Stimulated activated naive CD8-positive, alpha-beta T cell treated with anti-CD3 and anti-CD28 coated beads, Interleukin-15, Interleukin-2, amounts not matched to agents 100 U/mL and 50 U/mL, for 24 hours (primary cell): ENCODE results near the gene MAGEB2.
"Not testable (repeated sequence)": the region's sequence is repeated elsewhere in the genome, so short reads cannot be mapped to it uniquely, and the experiment has no call there.

Experiments used
- ATAC-seq: fragments of 150-1000 bp; cut with Tn5 transposase; one replicate; pipeline ENCODE4 v1.10.0; 2021
- DNase-seq: peaks from one replicate; pipeline ENCODE4 v3.0.0; 2021

The MAGEB2 gene, protein sequence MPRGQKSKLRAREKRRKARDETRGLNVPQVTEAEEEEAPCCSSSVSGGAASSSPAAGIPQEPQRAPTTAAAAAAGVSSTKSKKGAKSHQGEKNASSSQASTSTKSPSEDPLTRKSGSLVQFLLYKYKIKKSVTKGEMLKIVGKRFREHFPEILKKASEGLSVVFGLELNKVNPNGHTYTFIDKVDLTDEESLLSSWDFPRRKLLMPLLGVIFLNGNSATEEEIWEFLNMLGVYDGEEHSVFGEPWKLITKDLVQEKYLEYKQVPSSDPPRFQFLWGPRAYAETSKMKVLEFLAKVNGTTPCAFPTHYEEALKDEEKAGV

DNA sequence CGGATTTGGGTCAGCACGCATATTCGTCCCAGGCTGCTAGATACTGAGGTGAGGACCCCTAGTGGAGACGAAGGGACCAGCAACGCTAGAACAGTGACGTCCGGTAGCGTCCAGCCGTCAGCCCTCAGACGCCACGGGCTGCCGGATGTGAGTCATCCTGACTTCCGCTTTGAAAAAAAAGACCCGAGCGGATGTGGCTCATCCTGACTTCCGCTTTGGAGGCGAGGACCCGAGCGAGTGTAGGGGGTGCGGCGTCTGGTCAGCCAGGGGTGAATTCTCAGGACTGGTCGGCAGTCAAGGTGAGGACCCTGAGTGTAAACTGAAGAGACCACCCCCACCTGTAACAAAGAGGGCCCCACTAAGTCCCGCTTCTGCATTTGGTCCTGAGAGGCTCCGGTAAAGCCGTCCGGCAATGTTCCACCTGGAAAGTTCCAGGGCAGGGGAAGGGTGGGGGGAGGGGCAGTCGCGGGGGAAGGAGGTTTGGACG is at the start of gene MAGEB2:
TSS of gene MAGEB2 (plus strand) at position 207 of the 487 bp plus-strand sequence. CDS start 3,018 bp downstream, outside the sequence.
- no peak for ATAC-seq

DNA sequence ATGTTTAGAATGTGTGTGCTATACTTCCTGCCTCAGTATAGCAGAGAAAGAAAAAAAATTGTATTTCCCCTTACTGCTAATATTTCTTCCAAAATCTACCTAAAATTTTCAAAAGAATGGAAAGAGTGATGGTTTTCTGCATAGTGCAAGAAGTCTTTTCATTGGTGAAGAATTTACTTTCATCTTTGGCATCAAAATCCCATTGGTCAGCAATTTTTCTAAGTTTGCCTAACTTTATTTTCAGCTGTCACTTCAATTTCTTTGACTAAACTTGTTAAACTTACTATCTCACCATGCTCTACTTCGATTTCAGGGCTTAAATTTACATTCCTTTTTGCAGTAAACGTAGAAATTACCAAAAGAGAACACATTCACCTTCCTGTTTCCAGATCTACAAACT is 44.5 kb upstream of the MAGEB2 start:
- DNase-seq = no peak
- ATAC-seq = no peak

More for the DNA sequence above, at the start of gene MAGEB2:
- no peak for DNase-seq

DNA sequence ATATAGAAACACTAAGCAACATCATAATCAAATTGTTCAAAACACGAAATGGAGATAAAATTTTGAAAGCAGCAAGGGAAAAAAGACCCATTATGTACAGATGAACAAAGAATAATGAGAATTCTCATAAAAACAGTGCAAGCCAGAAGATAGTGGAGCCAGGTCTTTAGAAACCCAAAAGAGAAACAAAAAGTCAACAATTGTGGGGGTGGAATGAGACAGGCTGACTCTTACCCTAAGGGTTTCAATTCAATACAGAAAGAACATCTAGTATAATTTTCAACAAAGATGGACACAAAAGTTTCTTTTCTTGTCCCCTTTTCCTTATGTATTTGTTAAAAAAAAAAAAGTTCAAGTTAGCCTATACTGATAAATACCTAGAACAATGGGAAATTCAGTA is 34.0 kb upstream of the MAGEB2 start:
- ATAC-seq (no peak), DNase-seq (no peak)

DNA sequence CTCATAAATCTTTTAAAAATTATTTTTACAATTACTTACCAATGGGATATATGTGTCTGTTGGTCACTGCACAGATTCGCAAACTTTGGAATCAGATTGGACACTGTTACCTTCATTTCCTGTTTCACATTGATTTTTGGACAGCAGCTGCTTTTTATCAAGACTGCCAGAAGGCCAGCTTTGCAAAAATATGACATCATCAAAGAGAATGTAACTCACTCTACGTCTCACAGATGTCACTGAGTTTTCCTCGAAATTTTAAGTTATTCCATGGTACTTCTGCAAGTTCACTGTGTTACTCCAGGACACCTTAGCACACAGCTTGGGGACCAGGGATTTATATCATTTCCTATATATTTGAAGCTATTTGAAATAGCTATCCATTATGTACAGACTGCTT is 31.8 kb upstream of the MAGEB2 start:
- ATAC-seq (no peak), DNase-seq (no peak)

DNA sequence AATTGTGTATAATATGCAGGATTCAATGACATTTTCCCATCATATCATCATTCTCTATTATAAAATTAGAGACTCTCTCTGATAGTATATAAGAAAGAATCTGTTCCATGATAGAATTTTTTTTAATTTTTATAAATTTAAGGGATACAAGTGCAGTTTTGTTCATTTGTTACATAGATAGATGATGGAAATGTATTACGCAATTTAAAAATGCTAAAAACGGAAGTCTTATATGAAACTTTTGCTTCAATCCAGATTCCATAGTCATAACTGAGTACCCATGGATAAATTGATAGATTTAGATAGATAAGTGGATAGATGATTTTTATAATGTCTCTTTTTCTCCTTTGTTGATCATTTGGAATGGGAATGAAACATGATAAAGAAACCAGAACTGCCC is 24.9 kb upstream of the MAGEB2 start:
- DNase-seq = no peak
- no peak for ATAC-seq

DNA sequence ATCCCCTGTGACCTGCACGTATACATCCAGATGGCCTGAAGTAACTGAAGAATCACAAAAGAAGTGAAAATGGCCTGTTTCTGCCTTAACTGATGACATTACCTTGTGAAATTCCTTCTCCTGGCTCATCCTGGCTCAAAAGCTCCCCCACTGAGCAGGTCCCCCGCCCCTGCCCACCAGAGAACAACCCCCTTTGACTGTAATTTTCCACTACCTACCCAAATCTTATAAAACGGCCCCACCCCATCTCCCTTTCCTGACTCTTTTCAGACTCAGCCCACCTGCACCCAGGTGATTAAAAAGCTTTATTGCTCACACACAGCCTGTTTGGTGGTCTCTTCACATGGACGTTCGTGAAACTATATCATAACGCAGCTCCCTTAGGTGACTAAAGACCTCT is 21.5 kb upstream of the MAGEB2 start:
- ATAC-seq = not testable (repeated sequence)

DNA sequence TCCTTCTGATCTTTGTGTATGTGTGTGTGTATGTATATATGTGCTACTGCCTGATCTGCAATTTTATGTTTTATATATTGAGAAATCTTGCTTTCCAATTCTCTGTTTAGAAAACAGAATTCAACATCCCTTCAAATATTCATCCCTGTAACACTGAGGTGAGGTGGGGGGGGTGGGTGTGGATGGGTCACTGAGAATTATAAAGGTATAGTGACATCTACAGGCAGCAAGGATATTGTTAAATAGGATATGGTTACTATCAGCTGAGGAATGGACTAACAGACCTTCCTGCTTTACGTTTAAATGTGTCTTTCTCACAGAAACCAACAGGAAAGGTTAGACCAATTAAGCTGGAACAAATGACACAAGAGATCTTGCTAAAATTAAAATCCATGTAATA is 19.0 kb upstream of the MAGEB2 start:
- ATAC-seq = no peak
- no peak for DNase-seq

More for the DNA sequence above, 21.5 kb upstream of the MAGEB2 start:
- DNase-seq = not testable (repeated sequence)

DNA sequence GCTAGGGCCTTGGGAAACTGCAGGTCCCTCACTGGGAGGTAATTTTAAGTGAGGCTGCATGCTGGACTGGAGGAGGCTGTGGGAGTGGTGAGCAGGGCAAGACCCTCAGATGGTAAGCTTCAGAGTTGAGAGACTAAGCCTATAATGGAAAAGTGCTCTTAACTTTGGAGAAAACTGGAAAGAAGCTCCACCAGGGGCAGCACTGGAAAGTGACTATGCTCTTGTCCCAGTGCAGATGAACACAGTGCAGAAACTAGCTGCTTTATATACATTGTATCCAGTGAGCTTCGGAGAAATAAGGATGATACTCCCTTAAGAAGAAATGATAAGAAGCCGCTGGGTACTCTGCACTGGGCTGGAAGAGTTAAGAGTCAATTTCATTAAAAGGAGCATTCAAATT is 3.2 kb upstream of the MAGEB2 start:
- ATAC-seq = no peak
- no peak for DNase-seq

DNA sequence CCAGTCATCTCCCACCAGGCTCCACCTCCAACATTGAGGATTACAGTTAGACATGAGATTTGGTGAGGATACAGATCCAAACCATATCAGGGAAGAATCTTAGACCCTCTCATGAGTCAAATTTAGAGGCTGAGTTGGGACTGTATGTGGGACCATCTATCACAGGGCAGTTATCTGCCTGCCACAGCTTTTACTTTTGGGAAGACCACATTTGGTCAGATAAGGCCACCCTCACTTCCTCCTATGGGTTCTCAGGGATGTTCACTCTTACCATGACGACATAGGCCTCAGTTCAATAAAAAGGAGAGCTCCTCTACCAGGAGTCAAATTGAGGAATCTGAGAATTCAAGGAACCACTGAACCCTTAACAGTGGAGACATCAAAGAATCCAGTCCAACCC is 2.1 kb downstream of the MAGEB2 start:
- no peak for DNase-seq
- ATAC-seq = no peak

DNA sequence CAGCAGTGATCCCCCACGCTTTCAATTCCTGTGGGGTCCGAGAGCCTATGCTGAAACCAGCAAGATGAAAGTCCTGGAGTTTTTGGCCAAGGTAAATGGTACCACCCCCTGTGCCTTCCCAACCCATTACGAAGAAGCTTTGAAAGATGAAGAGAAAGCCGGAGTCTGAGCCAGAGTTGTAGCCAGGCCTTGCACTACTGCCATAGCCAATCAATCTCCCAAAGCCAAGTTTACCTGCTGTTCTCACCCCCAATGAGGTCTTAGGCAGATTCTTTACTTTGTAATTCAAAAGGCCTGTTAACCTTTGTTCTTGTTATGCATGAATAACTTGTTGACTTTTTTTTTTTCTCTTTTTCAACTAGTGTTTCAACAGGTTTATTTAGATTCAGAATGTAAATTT is 4.0 kb downstream of the MAGEB2 start:
- ATAC-seq (no peak), DNase-seq (no peak)

DNA sequence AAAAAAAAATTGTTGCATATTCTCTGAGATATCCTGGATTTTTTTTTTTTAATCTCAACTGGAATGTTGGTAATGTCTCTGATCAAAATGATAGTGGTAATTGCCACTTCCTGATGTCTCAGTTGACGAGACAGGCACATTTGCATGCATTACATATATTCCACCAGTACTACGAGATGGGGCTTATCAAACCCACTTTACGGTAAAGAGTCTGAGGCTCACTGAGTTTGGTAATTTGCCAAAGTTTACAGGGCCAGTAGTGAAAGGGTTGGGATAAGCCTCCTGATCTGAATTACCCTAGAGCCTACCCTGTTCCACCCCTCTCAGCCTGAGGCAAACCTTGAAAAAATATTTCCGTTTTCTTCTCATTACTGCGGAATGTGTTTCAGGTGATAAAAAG is 5.3 kb downstream of the MAGEB2 start:
- no peak for DNase-seq
- no peak for ATAC-seq

DNA sequence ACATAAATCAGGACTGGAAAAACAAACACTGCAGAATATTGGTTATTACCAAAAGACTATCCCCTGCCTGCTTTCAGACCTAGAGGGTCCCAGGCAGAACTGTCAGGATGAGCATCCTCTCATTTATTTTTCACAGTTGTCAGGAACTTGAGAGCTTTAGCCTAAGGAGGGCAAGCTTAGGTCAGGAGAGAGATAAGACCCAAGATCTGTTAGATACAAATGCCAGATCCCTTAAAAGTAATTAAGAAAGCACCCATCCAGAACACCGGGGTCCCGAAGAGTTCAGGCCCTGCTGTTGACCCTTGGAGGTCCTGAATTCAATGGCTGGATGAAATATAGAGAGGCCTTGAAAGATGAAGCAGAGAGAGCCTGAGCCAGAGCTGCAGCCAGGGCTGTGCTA is 9.2 kb downstream of the MAGEB2 start:
- no peak for ATAC-seq

DNA sequence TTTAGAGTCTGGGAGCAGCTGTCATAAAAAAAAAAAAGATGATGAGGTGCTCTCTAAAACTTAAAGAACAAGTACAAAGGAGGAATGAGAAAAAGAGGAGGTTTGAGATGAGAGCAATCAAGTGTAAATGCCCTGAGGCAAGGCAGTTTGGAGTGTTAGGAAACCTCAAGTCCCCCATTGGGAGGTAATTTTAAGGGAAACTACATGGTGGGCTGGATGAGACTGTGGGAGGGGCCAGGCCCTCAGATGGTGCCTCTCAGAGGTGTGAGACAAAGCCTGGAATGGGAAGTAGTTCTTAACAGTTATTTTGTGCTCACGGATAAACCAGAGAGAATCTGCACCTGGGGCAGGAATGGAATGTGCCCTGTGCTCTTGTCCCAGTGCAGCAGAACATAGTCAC is 13.2 kb downstream of the MAGEB2 start:
- DNase-seq = no peak
- ATAC-seq = no peak

More for the DNA sequence above, 9.2 kb downstream of the MAGEB2 start:
- no peak for DNase-seq

DNA sequence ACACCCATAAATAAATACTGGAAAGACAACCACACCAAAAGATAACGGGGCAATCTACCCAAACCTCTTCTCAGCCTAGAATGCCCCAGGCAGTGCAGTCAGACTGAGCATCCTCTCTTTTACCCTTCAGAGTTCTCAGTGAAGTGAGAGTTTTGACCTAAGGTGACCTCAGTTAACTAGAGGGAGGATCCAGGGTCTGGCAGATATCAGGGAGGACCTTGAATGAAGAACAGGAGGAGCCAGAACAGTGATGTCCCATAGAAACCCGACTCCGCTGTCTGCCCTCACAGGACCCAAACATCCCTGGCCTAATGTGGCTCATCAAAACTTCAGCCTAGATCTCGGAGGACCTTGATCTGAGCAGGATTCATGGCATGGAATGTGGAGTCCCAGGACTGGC is 15.0 kb downstream of the MAGEB2 start, which contains the start of gene MAGEB3:
TSS of gene MAGEB3 (plus strand) at position 263 of the 400 bp plus-strand sequence. CDS start 5,268 bp downstream, outside the sequence.
- no peak for DNase-seq
- no peak for ATAC-seq

DNA sequence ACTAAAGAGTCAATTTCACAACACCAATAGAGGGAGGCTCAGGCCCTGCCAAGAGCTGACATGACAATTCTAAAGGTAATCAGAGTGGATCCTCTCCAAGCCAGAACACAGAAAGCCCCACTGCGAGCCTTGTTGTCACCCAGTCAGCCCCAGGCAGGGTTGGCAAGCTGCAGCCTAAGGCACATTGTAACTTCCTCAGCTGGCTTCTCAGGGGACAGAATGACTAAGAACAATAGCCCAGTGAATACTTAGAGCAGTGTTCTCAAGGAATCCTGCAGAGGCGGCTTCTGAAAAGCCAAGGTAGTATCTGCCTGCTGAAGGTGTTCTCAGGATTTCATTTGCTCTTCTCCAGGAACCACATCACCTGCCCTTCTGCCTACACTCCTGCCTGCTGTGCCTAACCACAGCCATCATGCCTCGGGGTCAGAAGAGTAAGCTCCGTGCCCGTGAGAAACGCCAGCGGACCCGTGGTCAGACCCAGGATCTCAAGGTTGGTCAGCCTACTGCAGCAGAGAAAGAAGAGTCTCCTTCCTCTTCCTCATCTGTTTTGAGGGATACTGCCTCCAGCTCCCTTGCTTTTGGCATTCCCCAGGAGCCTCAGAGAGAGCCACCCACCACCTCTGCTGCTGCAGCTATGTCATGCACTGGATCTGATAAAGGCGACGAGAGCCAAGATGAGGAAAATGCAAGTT is 26.5 kb downstream of the MAGEB2 start, which contains the start of gene MAGEB4:
TSS of gene MAGEB4 (plus strand) at position 277 of the 692 bp plus-strand sequence. CDS start at position 413, 136 bp downstream.
- DNase-seq (no peak), ATAC-seq (no peak)

DNA sequence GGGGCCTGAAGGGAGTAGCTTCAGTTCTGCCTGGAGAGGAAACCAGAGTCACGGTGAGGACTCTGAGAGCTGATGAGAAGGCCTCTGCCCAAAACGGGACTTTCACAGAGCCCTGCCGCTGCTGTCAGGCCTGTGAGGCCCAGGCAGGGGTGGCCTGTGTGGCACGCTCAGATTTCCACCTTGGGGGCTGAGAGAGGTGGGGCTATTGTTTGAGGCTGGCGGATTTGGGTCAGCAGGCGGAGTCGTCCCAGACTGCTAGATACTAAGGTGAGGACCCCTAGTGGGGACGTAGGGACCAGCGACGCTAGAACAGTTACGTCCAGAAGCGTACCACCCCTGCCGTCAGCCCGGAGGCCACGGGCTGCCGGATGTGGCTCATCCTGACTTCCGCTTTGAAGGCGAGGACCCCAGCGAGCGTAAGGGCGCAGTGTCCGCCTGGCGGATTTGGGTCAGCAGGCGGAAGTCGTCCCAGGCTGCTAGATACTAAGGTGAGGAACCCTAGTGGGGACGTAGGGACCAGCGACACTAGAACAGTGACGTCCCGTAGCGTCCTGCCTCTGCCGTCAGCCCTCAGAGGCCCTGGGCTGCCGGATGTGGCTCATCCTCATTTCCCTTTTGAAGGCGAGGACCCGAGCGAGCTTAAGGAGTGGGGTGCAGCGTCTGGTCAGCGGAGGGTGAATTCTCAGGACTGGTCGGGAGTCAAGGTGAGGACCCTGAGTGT is 31.6 kb downstream of the MAGEB2 start, which contains the start of gene MAGEB1:
TSS of gene MAGEB1 (plus strand) at position 378 of the 721 bp plus-strand sequence. CDS start 3,348 bp downstream, outside the sequence.
- DNase-seq (no peak), ATAC-seq (no peak)

DNA sequence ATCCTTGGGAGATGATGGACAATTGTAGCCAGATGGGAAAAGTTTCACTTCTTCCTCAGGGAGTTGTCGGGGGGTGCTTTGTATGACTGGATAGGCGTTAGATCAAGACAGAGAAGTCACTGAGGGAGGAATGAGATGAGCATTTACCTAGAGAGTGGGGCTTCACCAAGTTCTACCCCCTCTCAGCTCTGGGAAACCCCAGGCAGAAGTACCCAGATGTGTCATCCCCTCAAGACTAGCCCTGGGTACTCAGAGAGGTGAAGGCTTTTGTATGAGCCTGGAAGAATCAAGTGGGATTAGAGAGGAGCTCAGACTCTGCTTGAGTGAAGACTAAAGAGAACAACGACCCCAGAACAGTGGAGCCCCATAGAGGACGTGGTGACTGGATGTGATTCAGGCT is 33.5 kb downstream of the MAGEB2 start:
- DNase-seq = no peak
- ATAC-seq = no peak

DNA sequence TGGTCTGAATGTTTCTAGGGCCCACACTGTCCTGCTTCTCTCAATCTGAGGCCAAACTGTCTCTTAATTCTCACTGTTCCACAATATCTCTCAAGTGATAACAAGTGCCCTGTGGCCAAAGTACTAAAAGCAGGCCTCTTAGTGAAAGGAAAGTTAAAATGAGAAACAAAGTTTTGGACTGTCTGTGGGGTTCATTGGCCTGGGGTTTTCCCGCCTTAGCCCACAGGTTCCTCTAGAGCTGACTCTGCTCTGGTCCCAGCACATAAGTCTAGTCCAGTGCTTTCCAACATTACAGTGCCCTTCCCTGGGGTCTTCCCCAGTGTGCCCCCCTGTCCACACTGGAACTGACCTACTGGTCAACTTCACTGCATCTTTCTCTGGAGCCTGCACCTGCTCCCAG is 37.9 kb downstream of the MAGEB2 start:
- DNase-seq (no peak), ATAC-seq (no peak)

DNA sequence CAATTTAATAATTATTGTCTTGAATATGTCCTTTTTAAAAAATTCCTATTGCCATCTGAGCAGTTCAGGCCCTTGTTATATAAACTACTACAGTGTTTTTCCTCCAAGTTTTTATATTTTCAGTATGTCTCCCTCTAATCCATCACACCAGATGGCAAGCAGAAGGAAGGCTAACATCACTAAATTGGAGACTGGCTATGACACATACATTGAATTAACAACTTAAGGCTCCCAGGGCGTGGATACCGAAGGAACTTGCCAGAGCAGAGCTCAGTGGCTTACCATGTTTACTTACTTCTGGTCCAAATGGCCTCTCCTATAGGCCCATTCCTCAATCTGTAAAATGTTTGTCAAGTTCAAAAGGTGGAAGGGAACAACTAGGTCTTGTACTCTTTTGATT is 44.6 kb downstream of the MAGEB2 start:
- ATAC-seq (no peak), DNase-seq (no peak)

DNA sequence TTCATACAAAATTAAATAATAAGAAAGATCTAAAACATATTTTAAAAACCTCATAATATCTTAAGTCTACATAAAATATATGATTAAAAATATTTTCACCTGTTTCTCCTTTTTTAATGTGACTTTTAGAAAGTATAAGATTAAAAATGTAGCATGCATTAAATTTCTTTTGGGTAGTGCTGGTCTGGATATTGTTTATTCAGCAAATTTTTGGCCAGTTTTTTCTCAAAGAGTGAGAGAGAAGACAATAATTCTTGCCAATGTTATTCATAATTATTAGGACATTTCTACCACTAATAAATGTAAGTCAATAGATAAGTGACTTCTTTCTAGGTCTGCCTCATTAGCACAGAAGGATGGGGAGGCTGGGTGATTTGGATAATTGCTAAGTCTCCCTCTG is 45.6 kb downstream of the MAGEB2 start:
- DNase-seq = no peak
- no peak for ATAC-seq

DNA sequence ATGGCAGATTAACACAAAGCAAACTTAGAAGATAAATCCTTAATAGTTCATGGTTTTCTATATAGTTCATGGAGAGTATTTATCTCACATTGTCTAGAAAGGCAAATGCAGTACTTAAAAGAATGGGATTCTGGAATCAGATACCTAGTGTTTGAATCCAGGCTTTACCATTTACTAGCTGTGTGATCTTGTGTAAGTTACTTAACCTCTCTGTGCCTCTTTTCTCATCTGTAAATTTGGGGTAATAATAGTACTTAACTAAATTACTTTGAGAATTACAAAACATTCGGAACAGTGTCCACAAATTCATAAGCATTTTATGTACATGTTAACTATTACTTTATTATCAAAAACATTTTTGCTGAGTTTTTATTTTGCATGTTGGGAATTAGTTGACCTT is 47.4 kb downstream of the MAGEB2 start:
- DNase-seq = no peak
- no peak for ATAC-seq
